HG03066 (cell line): Measurements from ENCODE around the gene BIRC2.

Experiments
- ATAC-seq: cut with Tn5 transposase; IDR thresholded peaks from one replicate; pipeline ENCODE4 v1.9.1; 2021; ENCODE audit warnings: low read depth; ENCODE audit not compliant: unreplicated experiment

The BIRC2 gene

GRCh38 chr11:102396708-102397563, 49.9 kb downstream of the BIRC2 start:
- ATAC-seq: no peak

GRCh38 chr11:102398297-102398696, 51.3 kb downstream of the BIRC2 start:
- no peak for ATAC-seq

GRCh38 chr11:102399189-102399588, 52.2 kb downstream of the BIRC2 start:
- ATAC-seq: no peak

GRCh38 chr11:102400603-102401002, 53.6 kb downstream of the BIRC2 start:
- ATAC-seq: no peak

- no peak for ATAC-seq
These were observed 54.9 kb downstream of the BIRC2 start for GRCh38 chr11:102401905-102402304.

GRCh38 chr11:102402548-102402947, 55.5 kb downstream of the BIRC2 start:
- ATAC-seq: no peak

- no peak for ATAC-seq
These were observed 58.5 kb downstream of the BIRC2 start for GRCh38 chr11:102405501-102405900.

GRCh38 chr11:102406099-102406498, 59.1 kb downstream of the BIRC2 start:
- no peak for ATAC-seq

GRCh38 chr11:102407901-102408300, 60.9 kb downstream of the BIRC2 start:
- ATAC-seq: no peak

- no peak for ATAC-seq
These were observed 61.3 kb downstream of the BIRC2 start for GRCh38 chr11:102408339-102408738.

- no peak for ATAC-seq
These were observed 63.4 kb downstream of the BIRC2 start for GRCh38 chr11:102410382-102410784.

GRCh38 chr11:102411142-102411541, 64.1 kb downstream of the BIRC2 start:
- ATAC-seq: no peak

GRCh38 chr11:102413497-102413896, 66.5 kb downstream of the BIRC2 start:
- no peak for ATAC-seq

- no peak for ATAC-seq
These were observed 67.5 kb downstream of the BIRC2 start for GRCh38 chr11:102414559-102414958.

GRCh38 chr11:102415304-102415916, 68.4 kb downstream of the BIRC2 start:
- ATAC-seq: no peak

- no peak for ATAC-seq
These were observed 70.0 kb downstream of the BIRC2 start for GRCh38 chr11:102416976-102417375.

GRCh38 chr11:102419181-102419580, 72.2 kb downstream of the BIRC2 start:
- ATAC-seq: no peak

- peak; percentile 72 for ATAC-seq
These were observed 73.5 kb downstream of the BIRC2 start for GRCh38 chr11:102420547-102420946.

GRCh38 chr11:102421261-102421660, 74.2 kb downstream of the BIRC2 start:
- ATAC-seq: no peak

- no peak for ATAC-seq
These were observed 76.1 kb downstream of the BIRC2 start for GRCh38 chr11:102422817-102423712.

- ATAC-seq: no peak
These were observed 76.9 kb downstream of the BIRC2 start for GRCh38 chr11:102423936-102424335.
